GM19193 (cell line): ENCODE measurements around the gene PLEKHM3.

Experiments
- POLR2A ChIP-seq: IDR thresholded peaks from 4 replicates; pipeline ENCODE4 v1.6.1; 2011; ENCODE audit not compliant: insufficient read depth, insufficient read length; ENCODE audit errors: extremely low read depth

Gene PLEKHM3

GRCh38 chr2:208025037-208025813, at the start of gene PLEKHM3:
PLEKHM3 (minus strand) TSS chr2:208025527; CDS start chr2:208001639, 23,888 bp downstream.
- TF ChIP-seq POLR2A = peak; percentile 90

GRCh38 chr2:208074610-208075356, 49.5 kb upstream of the PLEKHM3 start:
- TF ChIP-seq POLR2A = no peak

- no peak for TF ChIP-seq POLR2A
Measured at GRCh38 chr2:208072250-208072892, 47.0 kb upstream of the PLEKHM3 start.

- no peak for TF ChIP-seq POLR2A
Measured at GRCh38 chr2:208069186-208069585, 43.9 kb upstream of the PLEKHM3 start.

- no peak for TF ChIP-seq POLR2A
Measured at GRCh38 chr2:208066016-208066415, 40.7 kb upstream of the PLEKHM3 start.

- no peak for TF ChIP-seq POLR2A
Measured at GRCh38 chr2:208065476-208065875, 40.1 kb upstream of the PLEKHM3 start.

GRCh38 chr2:208064220-208064961, 39.1 kb upstream of the PLEKHM3 start:
- TF ChIP-seq POLR2A = no peak

GRCh38 chr2:208062961-208063360, 37.6 kb upstream of the PLEKHM3 start:
- no peak for TF ChIP-seq POLR2A

- no peak for TF ChIP-seq POLR2A
Measured at GRCh38 chr2:208062113-208062512, 36.8 kb upstream of the PLEKHM3 start.

- TF ChIP-seq POLR2A = no peak
Measured at GRCh38 chr2:208057108-208057507, 31.8 kb upstream of the PLEKHM3 start.

GRCh38 chr2:208049441-208049840, 24.1 kb upstream of the PLEKHM3 start:
- TF ChIP-seq POLR2A = no peak

- no peak for TF ChIP-seq POLR2A
Measured at GRCh38 chr2:208049006-208049405, 23.7 kb upstream of the PLEKHM3 start.

- no peak for TF ChIP-seq POLR2A
Measured at GRCh38 chr2:208047840-208048239, 22.5 kb upstream of the PLEKHM3 start.

- TF ChIP-seq POLR2A = no peak
Measured at GRCh38 chr2:208046686-208047085, 21.4 kb upstream of the PLEKHM3 start.

GRCh38 chr2:208042450-208042849, 17.1 kb upstream of the PLEKHM3 start:
- TF ChIP-seq POLR2A = no peak
